HepG2 (cell line): Measurements from ENCODE around the gene PALM. TPM values are rescaled to one million over a fixed set of nuclear protein-coding genes. Genes with fewer than 3 reads are reported as not detected.

Experiments used
- ATAC-seq: fragments of 200-7000 bp; cut with Tn5 transposase; 3 replicates; pipeline ENCODE4 v1.9.1; 2020; ENCODE audit warnings: mild to moderate bottlenecking, moderate library complexity
- BruUV-seq: library from RNA; stranded (reverse); fragments of 400-500 nt; replicated peaks from 2 replicates; lab custom pipeline; 2021; lab: Mats Ljungman, UMichigan
- CTCF ChIA-PET: fragments of 300-600 bp; formaldehyde crosslinking; extraction: SDS; loops from one replicate; lab custom pipeline; 2021; ENCODE audit warnings: low total read pairs, inconsistent platforms, low intra/inter-chr PET ratio; lab: Yijun Ruan, JAX
- POLR2A ChIA-PET: fragments of 350-600 bp; sonication (Branson Sonifier 250); formaldehyde crosslinking; loops from one replicate; lab custom pipeline; 2020; ENCODE audit warnings: antibody characterized with exemption, inconsistent platforms; lab: Yijun Ruan, JAX
- DNase-seq: peaks from one replicate; pipeline ENCODE4 v3.0.0-alpha.2; 2015; ENCODE audit warnings: low spot score
- FAIRE-seq: peaks from 3 replicates; lab custom pipeline; 2011; peaks lifted over from hg19 to GRCh38; lab: Jason Lieb, UNC
- H2AFZ ChIP-seq: one replicate; pipeline ENCODE4 v1.6.1; 2011; ENCODE audit warnings: low read length, inconsistent platforms
- H3K27ac ChIP-seq: fragments of 300-600 bp; 3 replicates; pipeline ENCODE4 v1.8.0; 2011; ENCODE audit warnings: mixed run types, mild to moderate bottlenecking, mixed read lengths, low read length, inconsistent platforms; ENCODE audit not compliant: insufficient read depth; ENCODE audit errors: extremely low read length
- H3K27me3 ChIP-seq, 2 experiments: fragments of 200-600 bp in 1 of 2; 2 replicates in 1 of 2; 3 replicates in 1 of 2; pipeline versions ENCODE4 v1.6.0 to v1.8.0; 2011; ENCODE audit warnings: low read length in 2 of 2, mild to moderate bottlenecking in 2 of 2, moderate library complexity in 2 of 2, inconsistent platforms in 1 of 2; ENCODE audit not compliant: insufficient read depth in 2 of 2, control insufficient read depth in 1 of 2
- H3K36me3 ChIP-seq, 2 experiments: fragments of 200-600 bp in 1 of 2; replicated peaks in 1 of 2; 2 replicates in 1 of 2; 3 replicates in 1 of 2; pipeline versions ENCODE4 v1.5.1 to v1.8.0; 2011; ENCODE audit warnings: low read length in 2 of 2, inconsistent platforms in 1 of 2; ENCODE audit not compliant: insufficient read depth in 2 of 2, control insufficient read depth in 1 of 2
- H3K4me1 ChIP-seq: 2 replicates; pipeline ENCODE4 v1.5.1; 2012; ENCODE audit warnings: low read length, inconsistent platforms; ENCODE audit not compliant: insufficient read depth
- H3K4me2 ChIP-seq: 2 replicates; pipeline ENCODE4 v1.6.0; 2011; ENCODE audit warnings: low read depth, low read length, inconsistent platforms
- H3K4me3 ChIP-seq, 3 experiments: fragments of 200-600 bp in 1 of 3; sonication (generic), shearing (Covaris generic) in 1 of 3; replicated peaks in 1 of 3; 2 replicates each; pipeline ENCODE4 v1.5.1; 2011 to 2016; ENCODE audit warnings: low read length in 3 of 3, inconsistent platforms in 2 of 3, low read depth in 2 of 3, mild to moderate bottlenecking in 2 of 3, control low read depth in 1 of 3, mixed read lengths in 1 of 3; ENCODE audit not compliant: insufficient read depth in 1 of 3
- H3K79me2 ChIP-seq: one replicate; pipeline ENCODE4 v1.6.1; 2011; ENCODE audit warnings: low read length, inconsistent platforms; ENCODE audit not compliant: insufficient read depth
- H3K9ac ChIP-seq: 2 replicates; pipeline ENCODE4 v1.6.0; 2011; ENCODE audit warnings: mild to moderate bottlenecking, low read depth, low read length, inconsistent platforms; ENCODE audit not compliant: insufficient read depth
- H3K9me3 ChIP-seq: 2 replicates; pipeline ENCODE4 v1.5.1; 2012; ENCODE audit warnings: mild to moderate bottlenecking, low read length
- H4K20me1 ChIP-seq: 2 replicates; pipeline ENCODE4 v1.6.0; 2011; ENCODE audit warnings: inconsistent platforms, mild to moderate bottlenecking, low read length, moderate library complexity; ENCODE audit not compliant: insufficient read depth
- BHLHE40 ChIP-seq: IDR thresholded peaks from 2 replicates; pipeline ENCODE4 v1.6.1; 2011; ENCODE audit warnings: low read length, improper control_type of control experiment
- EZH2 ChIP-seq: conservative IDR thresholded peaks from 2 replicates; pipeline ENCODE4 v1.6.1; 2012; ENCODE audit warnings: mild to moderate bottlenecking, low read depth, low read length, moderate library complexity
- GLI4 ChIP-seq: sonication (generic); formaldehyde crosslinking; IDR thresholded peaks from 2 replicates; pipeline ENCODE4 v1.5.1; 2020; ENCODE audit warnings: missing genetic modification reagents, mild to moderate bottlenecking, moderate library complexity, borderline replicate concordance
- KLF6 ChIP-seq: IDR thresholded peaks from 2 replicates; pipeline ENCODE4 v1.8.0; 2016; ENCODE audit warnings: missing biosample characterization, missing genetic modification reagents
- MEIS1 ChIP-seq: sonication (generic); formaldehyde crosslinking; IDR thresholded peaks from 2 replicates; pipeline ENCODE4 v1.9.0; 2021; ENCODE audit warnings: mild to moderate bottlenecking, missing genetic modification reagents, moderate library complexity, borderline replicate concordance
- MZF1 ChIP-seq: sonication (generic); formaldehyde crosslinking; IDR thresholded peaks from 2 replicates; pipeline ENCODE4 v1.8.1; 2023; ENCODE audit warnings: mild to moderate bottlenecking, missing genetic modification reagents, borderline replicate concordance
- SALL1 ChIP-seq: sonication (generic); formaldehyde crosslinking; IDR thresholded peaks from 2 replicates; pipeline ENCODE4 v1.8.0; 2022; ENCODE audit warnings: mild to moderate bottlenecking, missing genetic modification reagents
- TGIF2 ChIP-seq: IDR thresholded peaks from 2 replicates; pipeline ENCODE4 v1.6.1; 2016; ENCODE audit warnings: control low read depth, missing compliant biosample characterization
- ZBTB7A ChIP-seq: sonication (generic); formaldehyde crosslinking; IDR thresholded peaks from 2 replicates; pipeline ENCODE4 v1.8.0; 2022; ENCODE audit warnings: mild to moderate bottlenecking, missing genetic modification reagents
- ZFAT ChIP-seq: sonication (generic); formaldehyde crosslinking; conservative IDR thresholded peaks from 2 replicates; pipeline ENCODE4 v1.8.1; 2023; ENCODE audit warnings: missing genetic modification reagents, inconsistent platforms
- ZNF138 ChIP-seq: sonication (generic); formaldehyde crosslinking; IDR thresholded peaks from 2 replicates; pipeline ENCODE4 v1.5.0; 2020; ENCODE audit warnings: mild to moderate bottlenecking, low read depth, missing genetic modification reagents
- ZNF230 ChIP-seq: sonication (generic); formaldehyde crosslinking; IDR thresholded peaks from 2 replicates; pipeline ENCODE4 v1.4.0; 2020; ENCODE audit warnings: mild to moderate bottlenecking, missing genetic modification reagents
- ZNF234 ChIP-seq: sonication (generic); formaldehyde crosslinking; conservative IDR thresholded peaks from 2 replicates; pipeline ENCODE4 v1.5.1; 2020; ENCODE audit warnings: mild to moderate bottlenecking, missing genetic modification reagents
- ZNF251 ChIP-seq: sonication (generic); formaldehyde crosslinking; IDR thresholded peaks from 2 replicates; pipeline ENCODE4 v1.9.0; 2021; ENCODE audit warnings: mild to moderate bottlenecking, missing genetic modification reagents
- WGBS: methylation state at CpG from one replicate; pipeline ENCODE4 v1.1.6; 2017; ENCODE audit warnings: low lambda C conversion rate; 5-methylcytosine and 5-hydroxymethylcytosine counted together
- in situ Hi-C: cut with HindIII; loops from 2 replicates; pipeline ENCODE4 v1.10.0; 2017; ENCODE audit warnings: low pct_unique_long_range_greater_than_20kb; ENCODE audit not compliant: extremely low pct_ligation_motif_present
- intact Hi-C: fragments of 100-400 bp; cut with micrococcal nuclease; formaldehyde crosslinking; loops from one replicate; pipeline ENCODE4 v1.10.0; 2022; ENCODE audit not compliant: unreplicated experiment
- polyA plus RNA-seq, 8 experiments: library from polyadenylated mRNA; depleted of rRNA in 3 of 8; stranded (reverse) in 7 of 8; unstranded in 1 of 8; fragments of >200 nt; fragmentation: Illumina TruSeq in 4 of 8; extraction: Trizol in 4 of 8; gene quantifications; 2 replicates each; pipeline versions ENCODE4 v1.2.1 to v1.2.3, GENCODE V29; 2011 to 2016; ENCODE audit warnings: low read depth in 4 of 8, missing spikeins in 1 of 8, mixed read lengths in 1 of 8; ENCODE audit not compliant: insufficient read depth in 1 of 8
- total RNA-seq, 5 experiments: library from RNA; depleted of rRNA; stranded (reverse); fragments of >200 nt; fragmentation: Illumina TruSeq; extraction: Trizol; gene quantifications; 2 replicates each; pipeline ENCODE4 v1.2.3, GENCODE V29; 2016; ENCODE audit warnings: low read depth in 1 of 5
- TF ChIP-seq, protein P1 (sequence below), 2 experiments: IDR thresholded peaks; 2 replicates each; pipeline ENCODE4 v1.6.1; 2011 to 2012; ENCODE audit warnings: low read length in 2 of 2, borderline replicate concordance in 1 of 2, low read depth in 1 of 2, mild to moderate bottlenecking in 1 of 2, moderate library complexity in 1 of 2
- TF ChIP-seq, protein P2 (sequence below): sonication (generic); formaldehyde crosslinking; IDR thresholded peaks from 2 replicates; pipeline ENCODE4 v1.5.1; 2020; ENCODE audit warnings: mild to moderate bottlenecking, missing genetic modification reagents, moderate library complexity

The PALM gene
- total and polyA plus RNA-seq, 2 of the 13 experiments (the other 11 are each of a cell fraction or from before 2014, with no cell fraction given) = 4.0 to 9.7 TPM

DNA sequence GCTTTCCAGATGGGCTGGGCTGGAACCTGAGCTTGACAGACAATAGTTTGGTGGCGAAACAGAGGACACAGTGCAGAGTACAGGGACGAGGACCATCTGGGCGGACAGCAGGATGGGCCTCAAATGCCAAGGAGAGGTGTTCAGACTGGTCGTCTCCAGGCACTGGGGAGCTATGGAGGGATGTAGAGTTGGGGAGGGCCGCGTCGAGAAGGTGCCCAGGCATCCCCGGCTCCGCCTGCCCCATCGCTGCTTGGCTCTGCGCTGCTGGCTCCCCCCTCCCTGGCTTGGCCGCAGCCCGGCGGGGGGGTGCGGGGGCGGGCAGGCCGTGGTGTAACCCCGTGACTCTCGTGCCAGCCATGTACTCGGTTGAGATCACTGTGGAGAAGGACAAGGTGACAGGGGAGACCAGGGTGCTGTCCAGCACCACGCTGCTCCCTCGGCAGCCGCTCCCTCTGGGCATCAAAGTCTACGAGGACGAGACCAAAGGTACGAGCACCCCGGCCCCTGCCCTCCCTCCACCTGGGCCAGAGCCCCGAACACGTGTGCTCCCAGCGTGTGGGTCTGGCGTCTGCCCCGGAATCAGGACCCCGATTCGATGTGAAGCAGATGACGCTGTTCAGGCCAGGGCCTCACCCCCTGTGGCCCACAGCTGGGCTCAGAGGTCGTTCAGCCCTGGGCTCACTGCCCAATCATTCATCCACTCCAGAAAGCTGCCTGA lies 31.4 kb downstream of the PALM start:
- no peaks in the 10 kb centered on the region for H4K20me1 ChIP-seq
- TF ChIP-seq EZH2 = no peak
- no peak for TF ChIP-seq ZNF234 (CRISPR knock-in tag)
- no peak for TF ChIP-seq ZNF251 (CRISPR knock-in tag)
- TF ChIP-seq ZNF230 (CRISPR knock-in tag) = peak; percentile 88
- peak; percentile 71; the same call in 1 of the 2 replicates for TF ChIP-seq GLI4 (CRISPR knock-in tag)
- TF ChIP-seq ZBTB7A (CRISPR knock-in tag) = peak; percentile 53
- TF ChIP-seq TGIF2 (CRISPR knock-in tag) = peak; percentile 23; the same call in 1 of the 2 replicates
- no peak for TF ChIP-seq ZFAT (CRISPR knock-in tag)
- TF ChIP-seq, protein P1, sequence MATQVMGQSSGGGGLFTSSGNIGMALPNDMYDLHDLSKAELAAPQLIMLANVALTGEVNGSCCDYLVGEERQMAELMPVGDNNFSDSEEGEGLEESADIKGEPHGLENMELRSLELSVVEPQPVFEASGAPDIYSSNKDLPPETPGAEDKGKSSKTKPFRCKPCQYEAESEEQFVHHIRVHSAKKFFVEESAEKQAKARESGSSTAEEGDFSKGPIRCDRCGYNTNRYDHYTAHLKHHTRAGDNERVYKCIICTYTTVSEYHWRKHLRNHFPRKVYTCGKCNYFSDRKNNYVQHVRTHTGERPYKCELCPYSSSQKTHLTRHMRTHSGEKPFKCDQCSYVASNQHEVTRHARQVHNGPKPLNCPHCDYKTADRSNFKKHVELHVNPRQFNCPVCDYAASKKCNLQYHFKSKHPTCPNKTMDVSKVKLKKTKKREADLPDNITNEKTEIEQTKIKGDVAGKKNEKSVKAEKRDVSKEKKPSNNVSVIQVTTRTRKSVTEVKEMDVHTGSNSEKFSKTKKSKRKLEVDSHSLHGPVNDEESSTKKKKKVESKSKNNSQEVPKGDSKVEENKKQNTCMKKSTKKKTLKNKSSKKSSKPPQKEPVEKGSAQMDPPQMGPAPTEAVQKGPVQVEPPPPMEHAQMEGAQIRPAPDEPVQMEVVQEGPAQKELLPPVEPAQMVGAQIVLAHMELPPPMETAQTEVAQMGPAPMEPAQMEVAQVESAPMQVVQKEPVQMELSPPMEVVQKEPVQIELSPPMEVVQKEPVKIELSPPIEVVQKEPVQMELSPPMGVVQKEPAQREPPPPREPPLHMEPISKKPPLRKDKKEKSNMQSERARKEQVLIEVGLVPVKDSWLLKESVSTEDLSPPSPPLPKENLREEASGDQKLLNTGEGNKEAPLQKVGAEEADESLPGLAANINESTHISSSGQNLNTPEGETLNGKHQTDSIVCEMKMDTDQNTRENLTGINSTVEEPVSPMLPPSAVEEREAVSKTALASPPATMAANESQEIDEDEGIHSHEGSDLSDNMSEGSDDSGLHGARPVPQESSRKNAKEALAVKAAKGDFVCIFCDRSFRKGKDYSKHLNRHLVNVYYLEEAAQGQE (IDR thresholded peaks at IDR 0.05; ENCODE audit: borderline replicate concordance in 1 of 2, low read depth in 1 of 2, low read length in 2 of 2) = peak; percentile 72 to 91
- TF ChIP-seq, protein P2, sequence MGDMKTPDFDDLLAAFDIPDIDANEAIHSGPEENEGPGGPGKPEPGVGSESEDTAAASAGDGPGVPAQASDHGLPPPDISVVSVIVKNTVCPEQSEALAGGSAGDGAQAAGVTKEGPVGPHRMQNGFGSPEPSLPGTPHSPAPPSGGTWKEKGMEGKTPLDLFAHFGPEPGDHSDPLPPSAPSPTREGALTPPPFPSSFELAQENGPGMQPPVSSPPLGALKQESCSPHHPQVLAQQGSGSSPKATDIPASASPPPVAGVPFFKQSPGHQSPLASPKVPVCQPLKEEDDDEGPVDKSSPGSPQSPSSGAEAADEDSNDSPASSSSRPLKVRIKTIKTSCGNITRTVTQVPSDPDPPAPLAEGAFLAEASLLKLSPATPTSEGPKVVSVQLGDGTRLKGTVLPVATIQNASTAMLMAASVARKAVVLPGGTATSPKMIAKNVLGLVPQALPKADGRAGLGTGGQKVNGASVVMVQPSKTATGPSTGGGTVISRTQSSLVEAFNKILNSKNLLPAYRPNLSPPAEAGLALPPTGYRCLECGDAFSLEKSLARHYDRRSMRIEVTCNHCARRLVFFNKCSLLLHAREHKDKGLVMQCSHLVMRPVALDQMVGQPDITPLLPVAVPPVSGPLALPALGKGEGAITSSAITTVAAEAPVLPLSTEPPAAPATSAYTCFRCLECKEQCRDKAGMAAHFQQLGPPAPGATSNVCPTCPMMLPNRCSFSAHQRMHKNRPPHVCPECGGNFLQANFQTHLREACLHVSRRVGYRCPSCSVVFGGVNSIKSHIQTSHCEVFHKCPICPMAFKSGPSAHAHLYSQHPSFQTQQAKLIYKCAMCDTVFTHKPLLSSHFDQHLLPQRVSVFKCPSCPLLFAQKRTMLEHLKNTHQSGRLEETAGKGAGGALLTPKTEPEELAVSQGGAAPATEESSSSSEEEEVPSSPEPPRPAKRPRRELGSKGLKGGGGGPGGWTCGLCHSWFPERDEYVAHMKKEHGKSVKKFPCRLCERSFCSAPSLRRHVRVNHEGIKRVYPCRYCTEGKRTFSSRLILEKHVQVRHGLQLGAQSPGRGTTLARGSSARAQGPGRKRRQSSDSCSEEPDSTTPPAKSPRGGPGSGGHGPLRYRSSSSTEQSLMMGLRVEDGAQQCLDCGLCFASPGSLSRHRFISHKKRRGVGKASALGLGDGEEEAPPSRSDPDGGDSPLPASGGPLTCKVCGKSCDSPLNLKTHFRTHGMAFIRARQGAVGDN (CRISPR knock-in tag) = peak; percentile 99
- peak; percentile 91 for TF ChIP-seq SALL1
- no peak for TF ChIP-seq KLF6
- peak; percentile 88 for TF ChIP-seq BHLHE40
- no peak for TF ChIP-seq MZF1
- peak; percentile 25; the same call in 1 of the 2 replicates for TF ChIP-seq MEIS1 (CRISPR knock-in tag)
- TF ChIP-seq ZNF138 (CRISPR knock-in tag) = no peak

More for the DNA sequence above, 31.4 kb downstream of the PALM start:
- FAIRE-seq = peak; percentile 69
- Histone ChIP-seq H3K4me2 (peak overlapping the region; percentile 54), H3K4me3 (peak overlapping the region in 2 of 3 experiments; percentile 20 to 59; a peak in 4 of 6 replicates), H3K9ac (peak overlapping the region; percentile 52), H2AFZ (no peak overlapping the region), H3K79me2 (no peaks in the 10 kb centered on the region), H3K27me3 (no peaks in the 10 kb centered on the region), H3K4me1 (peaks cover 55% of the 10 kb centered on the region), H3K9me3 (no peaks in the 10 kb centered on the region), H3K27ac (peak overlapping the region; percentile 88), H3K36me3 (no peaks in the 10 kb centered on the region)
- CTCF ChIA-PET = interaction anchor here (1.7 kb wide), 1 partner anchor 75 kb away, joined by 3 read pairs; no protein-coding TSS in a partner anchor
- intact Hi-C loops = loop anchor here (2.0 kb wide), 1 partner anchor 13 kb away; no protein-coding TSS in a partner anchor
- WGBS = 5% methylated on average over 9 of the region's 36 CpGs
- in situ Hi-C loops = loop anchor here (10.0 kb wide), 1 partner anchor 155 kb away; the partner anchor contains the start of gene HCN2
- ATAC-seq = peak; percentile 52
- BruUV-seq = TSS peak; percentile 92
- peak; percentile 69 for DNase-seq
- POLR2A ChIA-PET = interaction anchor here (0.7 to 5.3 kb wide), 12 partner anchors 11 to 166 kb away, joined by 3 to 81 read pairs (median 7); partner anchors contain the start of genes MISP, PALM and RNF126
